GM12878 (cell line): Measurements from ENCODE around the gene HMCN2.

Experiments used
- CHD2 ChIP-seq: IDR thresholded peaks from 2 replicates; pipeline ENCODE4 v1.6.1; 2011; ENCODE audit warnings: low read depth, low read length, improper control_type of control experiment, borderline replicate concordance
- YY1 ChIP-seq: IDR thresholded peaks from 2 replicates; pipeline ENCODE4 v1.6.1; 2011; ENCODE audit warnings: low read depth, mild to moderate bottlenecking, low read length
- TF ChIP-seq, protein P1 (sequence below), 3 experiments: IDR thresholded peaks in 2 of 3; conservative IDR thresholded peaks in 1 of 3; 2 replicates each; pipeline ENCODE4 v1.5.1; 2011; ENCODE audit warnings: low read depth in 3 of 3, low read length in 3 of 3, mild to moderate bottlenecking in 3 of 3, control low read depth in 2 of 3, moderate library complexity in 2 of 3, inconsistent platforms in 1 of 3, mixed read lengths in 1 of 3; ENCODE audit not compliant: control insufficient read depth in 2 of 3, insufficient read depth in 1 of 3; ENCODE audit errors: extremely low read depth in 1 of 3
- TF ChIP-seq, protein P2 (sequence below): fragments of 450-650 bp; IDR thresholded peaks from 2 replicates; pipeline ENCODE4 v1.6.1; 2016; ENCODE audit warnings: mild to moderate bottlenecking, moderate library complexity, borderline replicate concordance

DNA sequence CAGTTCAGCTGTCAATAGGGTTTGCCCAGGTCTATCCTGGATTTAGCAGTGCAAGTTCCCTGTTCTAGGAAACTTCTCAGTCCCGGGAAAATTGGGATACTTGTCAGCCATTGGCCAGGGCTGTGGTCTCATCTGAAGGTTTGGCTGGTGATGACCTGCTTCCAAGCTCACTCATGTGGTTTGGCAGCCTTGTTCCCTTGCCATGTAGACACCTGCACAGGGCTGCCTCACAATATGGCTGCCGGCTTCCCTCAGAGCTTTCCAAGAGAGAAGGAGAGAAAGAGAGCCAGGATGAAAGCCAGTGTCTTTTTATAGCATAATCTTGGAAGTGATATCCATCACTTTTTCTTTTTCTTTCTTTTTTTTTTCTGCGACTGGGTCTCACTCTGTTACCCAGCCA, 37.7 kb upstream of the HMCN2 start:
- TF ChIP-seq, protein P1, sequence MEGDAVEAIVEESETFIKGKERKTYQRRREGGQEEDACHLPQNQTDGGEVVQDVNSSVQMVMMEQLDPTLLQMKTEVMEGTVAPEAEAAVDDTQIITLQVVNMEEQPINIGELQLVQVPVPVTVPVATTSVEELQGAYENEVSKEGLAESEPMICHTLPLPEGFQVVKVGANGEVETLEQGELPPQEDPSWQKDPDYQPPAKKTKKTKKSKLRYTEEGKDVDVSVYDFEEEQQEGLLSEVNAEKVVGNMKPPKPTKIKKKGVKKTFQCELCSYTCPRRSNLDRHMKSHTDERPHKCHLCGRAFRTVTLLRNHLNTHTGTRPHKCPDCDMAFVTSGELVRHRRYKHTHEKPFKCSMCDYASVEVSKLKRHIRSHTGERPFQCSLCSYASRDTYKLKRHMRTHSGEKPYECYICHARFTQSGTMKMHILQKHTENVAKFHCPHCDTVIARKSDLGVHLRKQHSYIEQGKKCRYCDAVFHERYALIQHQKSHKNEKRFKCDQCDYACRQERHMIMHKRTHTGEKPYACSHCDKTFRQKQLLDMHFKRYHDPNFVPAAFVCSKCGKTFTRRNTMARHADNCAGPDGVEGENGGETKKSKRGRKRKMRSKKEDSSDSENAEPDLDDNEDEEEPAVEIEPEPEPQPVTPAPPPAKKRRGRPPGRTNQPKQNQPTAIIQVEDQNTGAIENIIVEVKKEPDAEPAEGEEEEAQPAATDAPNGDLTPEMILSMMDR (IDR thresholded peaks at IDR 0.05 in 2 of 3, conservative IDR thresholded peaks at IDR 0.05 in 1 of 3; ENCODE audit: control insufficient read depth in 2 of 3, extremely low read depth in 1 of 3, insufficient read depth in 1 of 3, low read depth in 3 of 3, low read length in 3 of 3) = no peak
- TF ChIP-seq YY1 = no peak
- TF ChIP-seq, protein P2, sequence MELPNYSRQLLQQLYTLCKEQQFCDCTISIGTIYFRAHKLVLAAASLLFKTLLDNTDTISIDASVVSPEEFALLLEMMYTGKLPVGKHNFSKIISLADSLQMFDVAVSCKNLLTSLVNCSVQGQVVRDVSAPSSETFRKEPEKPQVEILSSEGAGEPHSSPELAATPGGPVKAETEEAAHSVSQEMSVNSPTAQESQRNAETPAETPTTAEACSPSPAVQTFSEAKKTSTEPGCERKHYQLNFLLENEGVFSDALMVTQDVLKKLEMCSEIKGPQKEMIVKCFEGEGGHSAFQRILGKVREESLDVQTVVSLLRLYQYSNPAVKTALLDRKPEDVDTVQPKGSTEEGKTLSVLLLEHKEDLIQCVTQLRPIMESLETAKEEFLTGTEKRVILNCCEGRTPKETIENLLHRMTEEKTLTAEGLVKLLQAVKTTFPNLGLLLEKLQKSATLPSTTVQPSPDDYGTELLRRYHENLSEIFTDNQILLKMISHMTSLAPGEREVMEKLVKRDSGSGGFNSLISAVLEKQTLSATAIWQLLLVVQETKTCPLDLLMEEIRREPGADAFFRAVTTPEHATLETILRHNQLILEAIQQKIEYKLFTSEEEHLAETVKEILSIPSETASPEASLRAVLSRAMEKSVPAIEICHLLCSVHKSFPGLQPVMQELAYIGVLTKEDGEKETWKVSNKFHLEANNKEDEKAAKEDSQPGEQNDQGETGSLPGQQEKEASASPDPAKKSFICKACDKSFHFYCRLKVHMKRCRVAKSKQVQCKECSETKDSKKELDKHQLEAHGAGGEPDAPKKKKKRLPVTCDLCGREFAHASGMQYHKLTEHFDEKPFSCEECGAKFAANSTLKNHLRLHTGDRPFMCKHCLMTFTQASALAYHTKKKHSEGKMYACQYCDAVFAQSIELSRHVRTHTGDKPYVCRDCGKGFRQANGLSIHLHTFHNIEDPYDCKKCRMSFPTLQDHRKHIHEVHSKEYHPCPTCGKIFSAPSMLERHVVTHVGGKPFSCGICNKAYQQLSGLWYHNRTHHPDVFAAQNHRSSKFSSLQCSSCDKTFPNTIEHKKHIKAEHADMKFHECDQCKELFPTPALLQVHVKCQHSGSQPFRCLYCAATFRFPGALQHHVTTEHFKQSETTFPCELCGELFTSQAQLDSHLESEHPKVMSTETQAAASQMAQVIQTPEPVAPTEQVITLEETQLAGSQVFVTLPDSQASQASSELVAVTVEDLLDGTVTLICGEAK = no peak
- TF ChIP-seq CHD2 = no peak
